Astrocyte (in vitro differentiated cells and primary cell): ENCODE measurements around the gene ZNF771. TPM values are rescaled to one million over a fixed set of nuclear protein-coding genes. Genes with fewer than 3 reads are reported as not detected.

ENCODE experiments used
- DNase-seq: peaks from one replicate; pipeline ENCODE4 v3.0.0-alpha.2; 2010; ENCODE audit warnings: low read depth
- FAIRE-seq: peaks from 2 replicates; lab custom pipeline; 2011; peaks lifted over from hg19 to GRCh38; lab: Jason Lieb, UNC
- H2AFZ ChIP-seq: 2 replicates; pipeline ENCODE4 v1.6.0; 2012; ENCODE audit warnings: low read depth, low read length, inconsistent platforms
- H3K27ac ChIP-seq: 2 replicates; pipeline ENCODE4 v1.5.1; 2011; ENCODE audit warnings: low read depth, low read length, inconsistent platforms
- H3K27me3 ChIP-seq: 2 replicates; pipeline ENCODE4 v1.6.0; 2011; ENCODE audit warnings: low read length, inconsistent platforms; ENCODE audit not compliant: insufficient read depth
- H3K36me3 ChIP-seq: 2 replicates; pipeline ENCODE4 v1.5.1; 2011; ENCODE audit warnings: low read length, inconsistent platforms; ENCODE audit not compliant: insufficient read depth
- H3K4me1 ChIP-seq: 2 replicates; pipeline ENCODE4 v1.5.1; 2011; ENCODE audit warnings: low read length, inconsistent platforms; ENCODE audit not compliant: insufficient read depth
- H3K4me2 ChIP-seq: 2 replicates; pipeline ENCODE4 v1.6.0; 2012; ENCODE audit warnings: low read length, inconsistent platforms
- H3K4me3 ChIP-seq: 2 replicates; pipeline ENCODE4 v1.5.1; 2011; ENCODE audit warnings: low read depth, mild to moderate bottlenecking, low read length, inconsistent platforms; ENCODE audit not compliant: insufficient read depth
- H3K79me2 ChIP-seq: 2 replicates; pipeline ENCODE4 v1.6.0; 2012; ENCODE audit warnings: mild to moderate bottlenecking, low read length, inconsistent platforms; ENCODE audit not compliant: insufficient read depth
- H3K9ac ChIP-seq: 2 replicates; pipeline ENCODE4 v1.6.0; 2012; ENCODE audit warnings: mild to moderate bottlenecking, low read length, inconsistent platforms
- H3K9me3 ChIP-seq: 2 replicates; pipeline ENCODE4 v1.5.1; 2012; ENCODE audit warnings: low read depth, mild to moderate bottlenecking, low read length, inconsistent platforms; ENCODE audit not compliant: insufficient read depth
- H4K20me1 ChIP-seq: 2 replicates; pipeline ENCODE4 v1.6.0; 2012; ENCODE audit warnings: low read length, inconsistent platforms; ENCODE audit not compliant: insufficient read depth
- H3K27ac Mint-ChIP-seq: one replicate; pipeline ENCODE4 v1.8.0; 2021; ENCODE audit warnings: mild to moderate bottlenecking, mixed read lengths; ENCODE audit not compliant: unreplicated experiment
- H3K27me3 Mint-ChIP-seq: one replicate; pipeline ENCODE4 v1.8.0; 2021; ENCODE audit warnings: low read depth, mixed read lengths; ENCODE audit not compliant: unreplicated experiment
- H3K36me3 Mint-ChIP-seq: one replicate; pipeline ENCODE4 v1.8.0; 2021; ENCODE audit warnings: low read depth, mixed read lengths; ENCODE audit not compliant: unreplicated experiment
- H3K4me1 Mint-ChIP-seq: one replicate; pipeline ENCODE4 v1.8.0; 2021; ENCODE audit warnings: low read depth, mixed read lengths; ENCODE audit not compliant: unreplicated experiment
- H3K4me3 Mint-ChIP-seq: one replicate; pipeline ENCODE4 v1.8.0; 2021; ENCODE audit warnings: mild to moderate bottlenecking, moderate library complexity, mixed read lengths; ENCODE audit not compliant: unreplicated experiment
- H3K9me3 Mint-ChIP-seq: one replicate; pipeline ENCODE4 v1.8.0; 2021; ENCODE audit warnings: mild to moderate bottlenecking, mixed read lengths; ENCODE audit not compliant: unreplicated experiment
- CTCF ChIP-seq: IDR thresholded peaks from 2 replicates; pipeline ENCODE4 v1.5.1; 2011; ENCODE audit warnings: low read depth, mild to moderate bottlenecking, inconsistent platforms, low read length, moderate library complexity; ENCODE audit not compliant: insufficient read depth
- EZH2 ChIP-seq: IDR thresholded peaks from 2 replicates; pipeline ENCODE4 v1.6.1; 2012; ENCODE audit warnings: mild to moderate bottlenecking, low read length, inconsistent platforms; ENCODE audit not compliant: insufficient read depth
- total RNA-seq: library from RNA; stranded (reverse); gene quantifications from 2 replicates; pipeline ENCODE4 v1.2.1, GENCODE V29; 2021

ZNF771 gene
- total RNA-seq, 1 donor from 2014 or later = 13.9 TPM

DNA sequence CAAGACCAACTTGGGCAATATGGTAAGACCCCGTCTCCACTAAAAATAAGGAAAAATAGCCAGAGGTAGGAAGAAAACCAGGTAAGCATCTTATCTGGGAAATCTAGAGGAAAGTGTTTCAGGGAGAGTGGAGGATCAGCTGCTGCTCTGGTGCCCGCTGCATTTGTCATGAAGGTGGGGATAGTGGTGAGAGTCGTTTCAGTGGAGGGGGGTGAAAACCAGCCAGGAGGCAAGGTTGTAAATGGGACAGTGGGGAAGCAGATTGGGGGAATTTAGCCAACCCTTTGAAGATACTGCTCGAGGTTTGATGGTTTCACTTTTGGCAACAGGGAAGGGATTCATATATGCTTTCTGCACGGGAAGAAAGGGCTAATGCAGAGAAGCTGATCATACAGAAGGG, 13.6 kb downstream of the ZNF771 start:
- H3K4me3 ChIP-seq = no peak overlapping the region
- no peak overlapping the region for H3K9ac ChIP-seq
- FAIRE-seq (no peak), DNase-seq (no peak)
- peaks cover 7% of the 10 kb centered on the region for H3K4me1 Mint-ChIP-seq
- H3K36me3 Mint-ChIP-seq = peaks cover 19% of the 10 kb centered on the region
- peaks cover 9% of the 10 kb centered on the region for H3K79me2 ChIP-seq
- no peak overlapping the region for H3K4me3 Mint-ChIP-seq
- H2AFZ ChIP-seq = no peak overlapping the region
- no peaks in the 10 kb centered on the region for H3K27me3 ChIP-seq
- no peaks in the 10 kb centered on the region for H3K27me3 Mint-ChIP-seq
- H3K27ac Mint-ChIP-seq = no peak overlapping the region
- H3K9me3 ChIP-seq = no peaks in the 10 kb centered on the region
- TF ChIP-seq EZH2 (no peak), CTCF (no peak)
- no peak overlapping the region for H3K4me2 ChIP-seq
- peaks cover 26% of the 10 kb centered on the region for H4K20me1 ChIP-seq
- H3K27ac ChIP-seq = no peak overlapping the region
- H3K9me3 Mint-ChIP-seq = no peaks in the 10 kb centered on the region
- H3K36me3 ChIP-seq = peaks cover 9% of the 10 kb centered on the region
- no peaks in the 10 kb centered on the region for H3K4me1 ChIP-seq

- Mint-ChIP-seq H3K36me3 (peaks cover 9% of the 10 kb centered on the region), H3K4me3 (peak overlapping the region; percentile 52), H3K27ac (no peak overlapping the region), H3K4me1 (peaks cover 3% of the 10 kb centered on the region), H3K27me3 (no peaks in the 10 kb centered on the region), H3K9me3 (no peaks in the 10 kb centered on the region)
- DNase-seq (no peak), FAIRE-seq (no peak)
- Histone ChIP-seq H3K27ac (no peak overlapping the region), H3K36me3 (peaks cover 18% of the 10 kb centered on the region), H3K79me2 (peaks cover 34% of the 10 kb centered on the region), H3K4me3 (no peak overlapping the region), H3K9ac (no peak overlapping the region), H3K4me1 (peaks cover 14% of the 10 kb centered on the region), H3K4me2 (no peak overlapping the region), H3K9me3 (no peaks in the 10 kb centered on the region), H3K27me3 (no peaks in the 10 kb centered on the region), H4K20me1 (peaks cover 10% of the 10 kb centered on the region), H2AFZ (no peak overlapping the region)
- TF ChIP-seq EZH2 (no peak), CTCF (no peak)
Measured at GRCh38 chr16:30428055-30428454, 20.6 kb downstream of the ZNF771 start.

DNA sequence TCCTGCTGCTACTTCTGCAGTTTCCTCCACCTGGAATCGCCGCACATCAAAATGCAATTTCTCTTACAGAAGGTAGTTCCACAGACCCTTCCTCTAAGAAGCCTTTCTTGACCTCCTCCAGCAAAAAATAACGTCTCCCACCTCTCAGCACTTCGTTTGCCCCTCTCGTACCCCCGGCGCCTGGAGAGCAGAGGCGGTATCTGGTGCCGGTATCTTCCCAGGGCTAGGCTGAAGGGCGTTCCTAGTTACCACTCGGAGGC, 21.9 kb downstream of the ZNF771 start:
- no peaks in the 10 kb centered on the region for H3K9me3 ChIP-seq
- peaks cover 14% of the 10 kb centered on the region for H3K4me1 ChIP-seq
- H3K4me3 ChIP-seq = peak overlapping the region; percentile 80
- FAIRE-seq (no peak), DNase-seq (no peak)
- H3K27me3 ChIP-seq = no peaks in the 10 kb centered on the region
- H3K9ac ChIP-seq = peak overlapping the region; percentile 75
- peaks cover 10% of the 10 kb centered on the region for H4K20me1 ChIP-seq
- Mint-ChIP-seq H3K9me3 (no peaks in the 10 kb centered on the region), H3K4me3 (no peak overlapping the region), H3K27me3 (peaks cover 6% of the 10 kb centered on the region), H3K27ac (no peak overlapping the region), H3K36me3 (peaks cover 7% of the 10 kb centered on the region), H3K4me1 (peaks cover 3% of the 10 kb centered on the region)
- H3K27ac ChIP-seq = peak overlapping the region; percentile 8
- H3K36me3 ChIP-seq = peaks cover 9% of the 10 kb centered on the region
- H3K4me2 ChIP-seq = peak overlapping the region; percentile 96
- TF ChIP-seq CTCF = no peak
- no peak for TF ChIP-seq EZH2
- H2AFZ ChIP-seq = peak overlapping the region; percentile 86
- H3K79me2 ChIP-seq = peaks cover 34% of the 10 kb centered on the region
